ENCODE results near the gene LCN2.

DNA sequence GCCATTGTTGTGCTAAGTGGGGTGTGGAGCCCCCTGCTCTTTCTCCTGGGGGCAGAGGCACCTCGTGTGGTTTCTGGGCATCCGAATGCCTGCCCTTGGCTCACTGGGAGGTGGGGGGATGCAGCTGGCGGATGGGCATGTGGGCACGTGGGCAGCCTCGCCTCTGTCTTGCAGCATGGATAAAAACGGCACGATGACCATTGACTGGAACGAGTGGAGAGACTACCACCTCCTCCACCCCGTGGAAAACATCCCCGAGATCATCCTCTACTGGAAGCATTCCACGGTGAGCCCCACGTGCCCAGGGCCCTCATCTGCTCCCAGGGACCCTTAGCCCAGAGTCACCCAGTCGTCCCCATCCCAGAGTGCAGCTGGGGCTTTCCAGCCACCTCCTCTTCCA, 47.1 kb upstream of the LCN2 start:
- TF ChIP-seq SIN3A (IDR thresholded peaks at IDR 0.05; ENCODE audit: borderline replicate concordance, insufficient read depth, low read length), result no peak
- TF ChIP-seq POLR2AphosphoS5 (IDR thresholded peaks at IDR 0.05; ENCODE audit: low read depth, low read length), result no peak
